AG04449 (cell line): ENCODE data around the gene WDR7.

Experiments
- CTCF ChIA-PET: fragments of 350-600 bp; formaldehyde crosslinking; extraction: SDS; loops from one replicate; lab custom pipeline; 2021; ENCODE audit warnings: antibody characterized with exemption; lab: Yijun Ruan, JAX
- POLR2A ChIA-PET: fragments of 400-600, 350-600 bp; formaldehyde crosslinking; extraction: SDS; loops from one replicate; lab custom pipeline; 2020; ENCODE audit warnings: antibody characterized with exemption, inconsistent platforms; lab: Yijun Ruan, JAX
- DNase-seq: peaks from one replicate; pipeline ENCODE4 v3.0.0-alpha.2; 2010; ENCODE audit warnings: low read depth, low spot score
- H3K4me3 ChIP-seq: 2 replicates; pipeline ENCODE4 v1.5.1; 2011; ENCODE audit warnings: low read depth, mild to moderate bottlenecking, control low read depth, low read length
- CTCF ChIP-seq: IDR thresholded peaks from one replicate; pipeline ENCODE4 v1.5.1; 2011; ENCODE audit warnings: mild to moderate bottlenecking, moderate library complexity, low read length, control low read depth, inconsistent platforms; ENCODE audit not compliant: insufficient read depth; ENCODE audit errors: missing control alignments

The WDR7 gene

GRCh38 chr18:56945171-56946083, 294.3 kb downstream of the WDR7 start:
- no peak overlapping the region for H3K4me3 ChIP-seq
- DNase-seq = no peak
- ChIA-PET POLR2A (no interaction called here), CTCF (no interaction called here)
- no peak for TF ChIP-seq CTCF

GRCh38 chr18:56947236-56947635, 296.1 kb downstream of the WDR7 start:
- TF ChIP-seq CTCF = no peak
- POLR2A ChIA-PET = no interaction called here
- H3K4me3 ChIP-seq = no peak overlapping the region
- CTCF ChIA-PET = interaction anchor here (1.2 kb wide), 1 partner anchor 11 kb away, joined by 4 read pairs; no protein-coding TSS in a partner anchor
- no peak for DNase-seq

GRCh38 chr18:56952026-56952425, 300.9 kb downstream of the WDR7 start:
- CTCF ChIA-PET = no interaction called here
- no peak for TF ChIP-seq CTCF
- H3K4me3 ChIP-seq = no peak overlapping the region
- no peak for DNase-seq
- POLR2A ChIA-PET = no interaction called here

- CTCF ChIA-PET = no interaction called here
- no peak for TF ChIP-seq CTCF
- POLR2A ChIA-PET = no interaction called here
- no peak for DNase-seq
- no peak overlapping the region for H3K4me3 ChIP-seq
Observed at GRCh38 chr18:56953428-56954198, 302.5 kb downstream of the WDR7 start.

GRCh38 chr18:56955490-56955889, 304.3 kb downstream of the WDR7 start:
- CTCF ChIA-PET = no interaction called here
- no peak for DNase-seq
- no peak for TF ChIP-seq CTCF
- POLR2A ChIA-PET = no interaction called here
- no peak overlapping the region for H3K4me3 ChIP-seq

GRCh38 chr18:56959120-56959519, 308.0 kb downstream of the WDR7 start:
- no peak for TF ChIP-seq CTCF
- POLR2A ChIA-PET = no interaction called here
- DNase-seq = no peak
- CTCF ChIA-PET = no interaction called here
- no peak overlapping the region for H3K4me3 ChIP-seq
